GM18873 (cell line): ENCODE results near the gene CUBN.
"Not testable (repeated sequence)": the region's sequence is repeated elsewhere in the genome, so short reads cannot be mapped to it uniquely, and the experiment has no call there.

Experiments
- ATAC-seq: cut with Tn5 transposase; IDR thresholded peaks from one replicate; pipeline ENCODE4 v1.9.1; 2021; ENCODE audit warnings: mild to moderate bottlenecking, moderate library complexity, moderate number of reproducible peaks; ENCODE audit not compliant: unreplicated experiment, low FRiP score

CUBN gene

GRCh38 chr10:17143055-17143690 is 13.6 kb upstream of the CUBN start:
- ATAC-seq = no peak

- ATAC-seq = no peak
Observed at GRCh38 chr10:17141504-17142229, 12.1 kb upstream of the CUBN start.

GRCh38 chr10:17140386-17140761 is 10.8 kb upstream of the CUBN start:
- no peak for ATAC-seq

GRCh38 chr10:17138460-17139042 is 8.9 kb upstream of the CUBN start:
- ATAC-seq = no peak

GRCh38 chr10:17134737-17135260 is 5.2 kb upstream of the CUBN start:
- ATAC-seq = no peak

- no peak for ATAC-seq
Observed at GRCh38 chr10:17134282-17134681, 4.7 kb upstream of the CUBN start.

- no peak for ATAC-seq
Observed at GRCh38 chr10:17128261-17128660, 1.4 kb downstream of the CUBN start.

GRCh38 chr10:17126327-17126726 is 3.3 kb downstream of the CUBN start:
- no peak for ATAC-seq

GRCh38 chr10:17125206-17125893 is 4.3 kb downstream of the CUBN start:
- no peak for ATAC-seq

- ATAC-seq = no peak
Observed at GRCh38 chr10:17123961-17124360, 5.7 kb downstream of the CUBN start.

- ATAC-seq = no peak
Observed at GRCh38 chr10:17122726-17123661, 6.6 kb downstream of the CUBN start.

- no peak for ATAC-seq
Observed at GRCh38 chr10:17122052-17122451, 7.6 kb downstream of the CUBN start.

- no peak for ATAC-seq
Observed at GRCh38 chr10:17120694-17121093, 8.9 kb downstream of the CUBN start.

- no peak for ATAC-seq
Observed at GRCh38 chr10:17119845-17120244, 9.8 kb downstream of the CUBN start.

GRCh38 chr10:17116193-17116592 is 13.4 kb downstream of the CUBN start:
- ATAC-seq = no peak

- ATAC-seq = no peak
Observed at GRCh38 chr10:17115683-17116082, 13.9 kb downstream of the CUBN start.

GRCh38 chr10:17114878-17115444 is 14.7 kb downstream of the CUBN start:
- not testable (repeated sequence) for ATAC-seq

- ATAC-seq = no peak
Observed at GRCh38 chr10:17113889-17114540, 15.6 kb downstream of the CUBN start.

GRCh38 chr10:17113346-17113745 is 16.3 kb downstream of the CUBN start:
- ATAC-seq = no peak
